ENCODE data around the gene ACADVL. TPM values are rescaled to one million over a fixed set of nuclear protein-coding genes. Genes with fewer than 3 reads are reported as not detected.

The ACADVL gene
- total RNA-seq, 6 experiments from 2014 or later = 640 to 1,849 (median 1,071) TPM

DNA sequence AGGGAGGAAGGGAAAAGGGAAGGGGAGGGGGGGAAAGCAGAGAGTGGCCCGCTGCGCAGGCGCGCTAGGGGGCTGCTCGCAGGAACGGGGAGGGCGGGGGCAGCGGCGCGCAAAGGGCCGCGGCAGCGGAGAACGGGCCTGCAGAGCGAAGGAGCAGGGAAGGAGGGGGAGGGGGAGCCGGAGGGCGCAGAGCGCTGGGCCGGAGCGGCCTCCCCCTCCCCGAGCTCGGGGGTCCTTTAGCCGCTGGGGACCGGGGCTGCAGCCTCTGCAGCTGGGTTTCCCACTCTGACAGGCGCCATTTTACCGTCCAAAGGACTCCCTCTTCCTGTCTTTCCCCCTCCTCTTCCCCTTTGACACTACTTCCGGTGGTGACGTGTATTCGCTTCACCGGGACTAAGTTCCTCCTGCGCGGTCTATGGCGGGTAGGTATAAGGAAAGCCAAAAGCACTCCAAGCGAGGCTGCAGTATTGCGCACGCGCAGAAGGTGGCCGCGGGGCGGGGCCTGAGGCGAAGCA, 32.0 kb downstream of the ACADVL start, which contains the start of gene CTDNEP1:
Gene CTDNEP1, minus strand, starts transcription at position 74 of the 515 bp plus-strand sequence. CDS start 438 bp downstream, outside the sequence.
- peak within 1 kb of the TSS; percentile 75 to 96 (median 85) for H3K4me3 ChIP-seq
- H3K9me3 ChIP-seq = no peaks in the 10 kb centered on the region
- ATAC-seq (peak; percentile 87 to 94 (median 90)), DNase-seq (peak; percentile 99)
- H3K27ac ChIP-seq = peak within 1 kb of the TSS; percentile 99 to 100 (median 99)
- 0% methylated on average over 24 of the region's 41 CpGs for WGBS (ENCODE audit: insufficient coverage, low coverage, low lambda C conversion rate, missing lambda C conversion rate)
- H3K36me3 ChIP-seq = peaks cover 0 to 18% (median 7%) of the 10 kb centered on the region in 4 donors
- H3K4me1 ChIP-seq = peaks cover 0 to 28% (median 8%) of the 10 kb centered on the region in 4 donors
- no peaks in the 10 kb centered on the region for H3K27me3 ChIP-seq
- intact Hi-C loops (cut with DNase I) = no loop called here
- TF ChIP-seq, protein P1, sequence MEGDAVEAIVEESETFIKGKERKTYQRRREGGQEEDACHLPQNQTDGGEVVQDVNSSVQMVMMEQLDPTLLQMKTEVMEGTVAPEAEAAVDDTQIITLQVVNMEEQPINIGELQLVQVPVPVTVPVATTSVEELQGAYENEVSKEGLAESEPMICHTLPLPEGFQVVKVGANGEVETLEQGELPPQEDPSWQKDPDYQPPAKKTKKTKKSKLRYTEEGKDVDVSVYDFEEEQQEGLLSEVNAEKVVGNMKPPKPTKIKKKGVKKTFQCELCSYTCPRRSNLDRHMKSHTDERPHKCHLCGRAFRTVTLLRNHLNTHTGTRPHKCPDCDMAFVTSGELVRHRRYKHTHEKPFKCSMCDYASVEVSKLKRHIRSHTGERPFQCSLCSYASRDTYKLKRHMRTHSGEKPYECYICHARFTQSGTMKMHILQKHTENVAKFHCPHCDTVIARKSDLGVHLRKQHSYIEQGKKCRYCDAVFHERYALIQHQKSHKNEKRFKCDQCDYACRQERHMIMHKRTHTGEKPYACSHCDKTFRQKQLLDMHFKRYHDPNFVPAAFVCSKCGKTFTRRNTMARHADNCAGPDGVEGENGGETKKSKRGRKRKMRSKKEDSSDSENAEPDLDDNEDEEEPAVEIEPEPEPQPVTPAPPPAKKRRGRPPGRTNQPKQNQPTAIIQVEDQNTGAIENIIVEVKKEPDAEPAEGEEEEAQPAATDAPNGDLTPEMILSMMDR (IDR thresholded peaks at IDR 0.05) = no peak
- TF ChIP-seq POLR2A (IDR thresholded peaks at IDR 0.05) = peak; percentile 75

DNA sequence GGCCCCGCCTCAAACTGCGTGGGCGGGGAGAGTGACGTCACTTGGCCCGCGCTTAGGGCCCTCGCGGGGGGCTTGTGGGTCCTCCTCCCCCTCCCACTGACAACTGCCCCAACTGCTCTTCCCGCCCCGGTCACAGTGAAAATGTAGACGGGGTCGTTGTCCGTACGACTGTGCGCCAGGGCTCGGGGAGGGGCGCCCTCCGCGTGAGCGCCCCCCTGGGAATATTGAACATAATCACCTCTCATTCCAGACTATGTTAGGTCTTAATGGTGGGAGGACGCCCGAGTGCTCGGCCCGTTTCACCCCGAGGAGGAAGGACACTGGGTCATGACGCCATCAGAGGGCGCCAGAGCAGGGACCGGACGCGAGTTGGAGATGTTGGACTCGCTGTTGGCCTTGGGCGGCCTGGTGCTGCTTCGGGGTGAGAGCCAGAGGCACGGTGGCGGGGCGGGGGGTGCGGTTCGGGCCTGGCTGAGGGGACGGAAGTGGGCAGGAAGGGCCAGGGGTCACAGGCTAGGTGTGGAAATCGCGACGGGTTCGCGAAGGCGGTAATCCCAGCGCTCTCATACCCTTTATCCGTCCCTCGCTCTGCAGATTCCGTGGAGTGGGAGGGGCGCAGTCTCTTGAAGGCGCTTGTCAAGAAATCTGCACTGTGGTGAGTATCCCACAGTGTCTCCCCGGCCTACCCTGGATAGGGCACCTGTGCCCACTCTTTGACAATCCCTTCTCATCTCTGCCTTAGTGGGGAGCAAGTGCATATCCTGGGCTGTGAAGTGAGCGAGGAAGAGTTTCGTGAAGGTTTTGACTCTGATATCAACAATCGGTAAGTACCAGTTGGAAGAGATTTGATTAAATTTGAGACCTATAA, 32.7 kb downstream of the ACADVL start, which contains the start of gene ELP5:
Gene ELP5, plus strand, starts transcription at position 40 of the 868 bp plus-strand sequence. Its CDS starts 336 bp downstream, at position 376.
- H3K27me3 ChIP-seq = no peaks in the 10 kb centered on the region
- intact Hi-C loops (cut with DNase I) = no loop called here
- peaks cover 0 to 25% (median 5%) of the 10 kb centered on the region in 4 donors for H3K36me3 ChIP-seq
- ATAC-seq (peak; percentile 77 to 82 (median 80)), DNase-seq (peak; percentile 96 to 97 (median 96))
- H3K9me3 ChIP-seq = no peaks in the 10 kb centered on the region
- H3K27ac ChIP-seq = peak within 1 kb of the TSS; percentile 99 to 100 (median 99)
- peak within 1 kb of the TSS; percentile 75 to 96 (median 85) for H3K4me3 ChIP-seq
- peak; percentile 65 for TF ChIP-seq POLR2A (IDR thresholded peaks at IDR 0.05)
- TF ChIP-seq, protein P1 (IDR thresholded peaks at IDR 0.05) = peak in 3 of 4 donors; percentile 32 to 61 (median 39)
- H3K4me1 ChIP-seq = peaks cover 0 to 28% (median 9%) of the 10 kb centered on the region in 4 donors
- under 1% methylated on average over 36 of the region's 55 CpGs for WGBS (ENCODE audit: insufficient coverage, low coverage, low lambda C conversion rate, missing lambda C conversion rate)

DNA sequence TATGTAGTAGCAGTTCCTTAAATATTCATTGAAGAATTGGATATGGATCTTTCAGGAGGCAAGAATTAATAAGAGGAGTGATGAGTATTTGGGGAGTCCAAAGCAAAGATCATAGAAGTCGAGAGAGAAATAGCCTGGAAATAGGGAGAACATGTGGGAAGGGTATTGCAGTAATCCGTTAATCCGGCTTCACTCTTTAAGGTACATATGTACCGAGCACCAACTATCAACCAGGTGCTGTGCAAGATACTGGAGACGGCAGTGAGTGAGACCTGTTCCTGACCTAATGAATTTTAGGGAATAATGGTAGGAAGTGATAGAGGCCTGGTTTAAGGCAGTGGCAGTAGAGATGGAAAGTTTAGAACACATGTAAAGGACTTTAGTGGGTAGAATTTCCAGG, 33.3 kb downstream of the ACADVL start:
- DNase-seq (no peak), ATAC-seq (no peak)
- peak overlapping the region; percentile 99 to 100 (median 99) for H3K27ac ChIP-seq
- peaks cover 0 to 34% (median 12%) of the 10 kb centered on the region in 4 donors for H3K4me1 ChIP-seq
- intact Hi-C loops (cut with DNase I) = no loop called here
- WGBS (ENCODE audit: insufficient coverage, low coverage, low lambda C conversion rate, missing lambda C conversion rate) = 61% methylated on average over 5 of the region's 5 CpGs
- H3K36me3 ChIP-seq = peaks cover 0 to 26% (median 6%) of the 10 kb centered on the region in 4 donors
- TF ChIP-seq, protein P1 (IDR thresholded peaks at IDR 0.05) = no peak
- TF ChIP-seq POLR2A (IDR thresholded peaks at IDR 0.05) = no peak
- no peaks in the 10 kb centered on the region for H3K27me3 ChIP-seq
- peak overlapping the region; percentile 75 to 96 (median 85) for H3K4me3 ChIP-seq
- H3K9me3 ChIP-seq = no peaks in the 10 kb centered on the region

DNA sequence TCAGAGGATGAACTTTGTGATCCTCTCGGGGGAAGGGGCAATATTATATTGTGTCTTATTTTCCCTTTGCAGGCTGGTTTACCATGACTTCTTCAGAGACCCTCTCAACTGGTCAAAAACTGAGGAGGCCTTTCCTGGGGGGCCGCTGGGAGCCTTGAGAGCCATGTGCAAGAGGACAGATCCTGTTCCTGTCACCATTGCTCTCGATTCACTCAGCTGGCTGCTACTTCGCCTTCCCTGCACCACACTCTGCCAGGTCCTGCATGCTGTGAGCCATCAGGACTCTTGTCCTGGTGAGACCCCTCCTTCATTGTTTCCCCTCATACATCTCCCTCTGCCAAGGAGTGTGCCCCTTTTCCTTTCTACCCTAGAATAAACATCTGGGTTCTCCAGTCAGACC, 34.8 kb downstream of the ACADVL start:
- intact Hi-C loops (cut with DNase I) = no loop called here
- no peak overlapping the region for H3K4me3 ChIP-seq

More for the DNA sequence above, 34.8 kb downstream of the ACADVL start:
- Histone ChIP-seq H3K4me1 (peaks cover 0 to 39% (median 14%) of the 10 kb centered on the region in 4 donors), H3K27ac (no peak overlapping the region), H3K27me3 (no peaks in the 10 kb centered on the region), H3K9me3 (no peaks in the 10 kb centered on the region), H3K36me3 (peaks cover 0 to 26% (median 6%) of the 10 kb centered on the region in 4 donors)
- no peak for ATAC-seq
- TF ChIP-seq, protein P1 (IDR thresholded peaks at IDR 0.05) = no peak
- no peak for TF ChIP-seq POLR2A (IDR thresholded peaks at IDR 0.05)
- WGBS (ENCODE audit: insufficient coverage, low coverage, low lambda C conversion rate, missing lambda C conversion rate) = 86% methylated on average over 4 of the region's 4 CpGs
- DNase-seq = no peak

Measured in right lobe of liver (tissue), 6 donors.